HEK293 (cell line): ENCODE measurements around the gene RGS11.

Experiments
- EGR2 ChIP-seq: fragments of 450-650 bp; formaldehyde crosslinking; IDR thresholded peaks from 2 replicates; pipeline ENCODE4 v1.5.1; 2016; ENCODE audit warnings: low read depth, missing biosample characterization, missing genetic modification characterization
- KLF1 ChIP-seq: fragments of 450-650 bp; formaldehyde crosslinking; IDR thresholded peaks from 2 replicates; pipeline ENCODE4 v1.5.1; 2016; ENCODE audit warnings: missing biosample characterization, missing genetic modification characterization
- KLF8 ChIP-seq: fragments of 450-650 bp; formaldehyde crosslinking; IDR thresholded peaks from 2 replicates; pipeline ENCODE4 v1.5.1; 2016; ENCODE audit warnings: missing biosample characterization, missing genetic modification characterization
- PBX3 ChIP-seq: sonication (generic); formaldehyde crosslinking; IDR thresholded peaks from 2 replicates; pipeline ENCODE4 v1.8.1; 2022; ENCODE audit warnings: mild to moderate bottlenecking, moderate library complexity, missing genetic modification reagents
- PRDM1 ChIP-seq: fragments of 450-650 bp; formaldehyde crosslinking; IDR thresholded peaks from 2 replicates; pipeline ENCODE4; 2016; ENCODE audit warnings: missing biosample characterization, missing genetic modification characterization
- SALL2 ChIP-seq: fragments of 450-650 bp; formaldehyde crosslinking; IDR thresholded peaks from 2 replicates; pipeline ENCODE4 v1.5.0; 2017; ENCODE audit warnings: missing biosample characterization, mild to moderate bottlenecking, missing genetic modification characterization, borderline replicate concordance
- SCRT1 ChIP-seq: fragments of 450-650 bp; formaldehyde crosslinking; IDR thresholded peaks from 2 replicates; pipeline ENCODE4 v1.5.1; 2016; ENCODE audit warnings: missing biosample characterization, missing genetic modification characterization, borderline replicate concordance
- SCRT2 ChIP-seq: fragments of 450-650 bp; formaldehyde crosslinking; IDR thresholded peaks from 2 replicates; pipeline ENCODE4 v1.5.1; 2016; ENCODE audit warnings: missing biosample characterization, missing genetic modification characterization
- SP3 ChIP-seq: fragments of 450-650 bp; formaldehyde crosslinking; IDR thresholded peaks from 2 replicates; pipeline ENCODE4 v1.5.1; 2016; ENCODE audit warnings: missing biosample characterization, missing genetic modification characterization
- SP7 ChIP-seq: fragments of 450-650 bp; formaldehyde crosslinking; IDR thresholded peaks from 2 replicates; pipeline ENCODE4 v1.5.1; 2016; ENCODE audit warnings: missing biosample characterization, missing genetic modification characterization
- TRIM28 ChIP-seq: IDR thresholded peaks from 2 replicates; pipeline ENCODE4 v1.6.1; 2011; ENCODE audit warnings: low read length, control low read depth, borderline replicate concordance
- YY1 ChIP-seq: fragments of 450-650 bp; formaldehyde crosslinking; IDR thresholded peaks from 2 replicates; pipeline ENCODE4 v1.5.1; 2018; ENCODE audit warnings: missing biosample characterization, missing genetic modification characterization
- YY2 ChIP-seq: fragments of 450-650 bp; formaldehyde crosslinking; IDR thresholded peaks from 2 replicates; pipeline ENCODE4 v1.5.1; 2016; ENCODE audit warnings: missing biosample characterization, missing genetic modification characterization
- ZBTB20 ChIP-seq: fragments of 450-650 bp; formaldehyde crosslinking; IDR thresholded peaks from 2 replicates; pipeline ENCODE4 v1.5.1; 2016; ENCODE audit warnings: missing biosample characterization, missing genetic modification characterization
- ZBTB7A ChIP-seq: fragments of 450-650 bp; formaldehyde crosslinking; IDR thresholded peaks from 2 replicates; pipeline ENCODE4 v1.5.1; 2016; ENCODE audit warnings: low read depth, missing biosample characterization, missing genetic modification characterization
- ZNF140 ChIP-seq: fragments of 450-650 bp; formaldehyde crosslinking; IDR thresholded peaks from 2 replicates; pipeline ENCODE4 v1.5.1; 2016; ENCODE audit warnings: missing biosample characterization, missing genetic modification characterization
- ZNF16 ChIP-seq: fragments of 450-650 bp; formaldehyde crosslinking; IDR thresholded peaks from 2 replicates; pipeline ENCODE4 v1.5.1; 2016; ENCODE audit warnings: low read depth, missing biosample characterization, missing genetic modification characterization
- ZNF221 ChIP-seq: fragments of 450-650 bp; formaldehyde crosslinking; IDR thresholded peaks from 2 replicates; pipeline ENCODE4 v1.5.1; 2017; ENCODE audit warnings: missing biosample characterization, missing genetic modification characterization, borderline replicate concordance
- ZNF223 ChIP-seq: fragments of 450-650 bp; formaldehyde crosslinking; IDR thresholded peaks from 2 replicates; pipeline ENCODE4 v1.5.1; 2016; ENCODE audit warnings: missing biosample characterization, missing genetic modification characterization
- ZNF335 ChIP-seq: fragments of 450-650 bp; formaldehyde crosslinking; conservative IDR thresholded peaks from 2 replicates; pipeline ENCODE4 v1.5.1; 2016; ENCODE audit warnings: missing biosample characterization, missing genetic modification characterization
- ZNF341 ChIP-seq: fragments of 450-650 bp; formaldehyde crosslinking; IDR thresholded peaks from 2 replicates; pipeline ENCODE4; 2016; ENCODE audit warnings: low read depth, missing biosample characterization, missing genetic modification characterization
- ZNF510 ChIP-seq: fragments of 450-650 bp; formaldehyde crosslinking; IDR thresholded peaks from 2 replicates; pipeline ENCODE4 v1.5.1; 2018; ENCODE audit warnings: mild to moderate bottlenecking, missing genetic modification characterization, missing biosample characterization; ENCODE audit not compliant: insufficient replicate concordance
- ZNF660 ChIP-seq: fragments of 450-650 bp; IDR thresholded peaks from 2 replicates; pipeline ENCODE4 v1.5.1; 2018; ENCODE audit warnings: missing biosample characterization, mild to moderate bottlenecking, missing genetic modification characterization
- ZNF664 ChIP-seq: fragments of 450-650 bp; formaldehyde crosslinking; IDR thresholded peaks from 2 replicates; pipeline ENCODE4 v1.5.1; 2016; ENCODE audit warnings: missing biosample characterization, missing genetic modification characterization
- ZNF76 ChIP-seq: fragments of 450-650 bp; formaldehyde crosslinking; IDR thresholded peaks from 2 replicates; pipeline ENCODE4; 2016; ENCODE audit warnings: low read depth, missing biosample characterization, missing genetic modification characterization, borderline replicate concordance
- ZNF830 ChIP-seq: fragments of 450-650 bp; IDR thresholded peaks from 2 replicates; pipeline ENCODE4 v1.5.0; 2018; ENCODE audit warnings: missing biosample characterization, missing genetic modification characterization, low read depth, mild to moderate bottlenecking, moderate library complexity
- ZSCAN4 ChIP-seq: fragments of 450-650 bp; formaldehyde crosslinking; IDR thresholded peaks from 2 replicates; pipeline ENCODE4 v1.5.1; 2017; ENCODE audit warnings: missing biosample characterization, missing genetic modification characterization
- TF ChIP-seq, protein P1 (sequence below): fragments of 450-650 bp; formaldehyde crosslinking; IDR thresholded peaks from 2 replicates; pipeline ENCODE4 v1.5.1; 2016; ENCODE audit warnings: missing biosample characterization, missing genetic modification characterization, low read depth
- TF ChIP-seq, protein P2 (sequence below): fragments of 450-650 bp; formaldehyde crosslinking; IDR thresholded peaks from 2 replicates; pipeline ENCODE4; 2016; ENCODE audit warnings: missing biosample characterization, missing genetic modification characterization
- TF ChIP-seq, protein P3 (sequence below): fragments of 450-650 bp; IDR thresholded peaks from 2 replicates; pipeline ENCODE4 v1.5.1; 2018; ENCODE audit warnings: missing biosample characterization, mild to moderate bottlenecking, missing genetic modification characterization
- TF ChIP-seq, protein P4 (sequence below): fragments of 450-650 bp; formaldehyde crosslinking; IDR thresholded peaks from 2 replicates; pipeline ENCODE4 v1.5.1; 2016; ENCODE audit warnings: missing biosample characterization, missing genetic modification characterization

RGS11 gene

DNA sequence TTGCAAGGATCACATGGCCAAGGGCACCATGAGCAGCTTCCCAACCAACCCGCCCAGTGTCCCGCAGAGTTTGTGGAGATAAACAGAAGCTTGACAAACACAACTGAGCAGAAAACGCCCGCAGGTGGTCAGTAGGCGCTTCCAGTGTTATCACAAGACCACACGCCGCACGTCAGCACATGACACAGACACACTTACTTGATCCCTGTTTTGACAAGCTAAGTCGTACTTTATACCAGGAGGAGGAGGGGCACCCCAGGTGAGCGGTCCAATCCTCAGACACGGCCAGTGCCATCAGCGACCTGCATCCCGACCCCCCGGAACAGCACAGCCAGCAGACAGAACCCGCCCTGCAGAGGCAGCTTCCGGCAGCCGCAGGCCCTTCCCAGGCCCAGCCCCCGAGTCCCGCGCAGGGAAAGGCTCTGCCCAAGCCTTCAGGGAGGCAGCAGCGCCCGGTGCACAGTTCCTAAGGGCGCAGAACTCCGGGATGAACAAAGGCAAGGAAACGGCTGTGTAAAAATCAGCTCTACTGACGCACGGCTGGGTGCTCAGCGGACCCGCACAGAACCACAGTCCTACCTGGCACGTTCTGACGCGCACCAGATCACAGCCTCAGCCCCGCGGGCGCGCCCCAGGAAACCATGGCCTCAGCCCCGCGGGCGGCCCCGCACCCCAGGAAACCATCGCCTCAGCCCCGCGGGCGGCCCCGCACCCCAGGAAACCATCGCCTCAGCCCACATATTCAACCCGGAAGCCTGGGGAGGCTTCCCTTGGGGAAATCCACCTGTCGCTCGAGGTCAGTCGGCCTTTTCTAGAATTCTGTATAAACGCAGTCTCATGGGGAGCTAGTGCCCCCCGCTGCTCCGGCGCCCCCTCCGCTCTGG, 48.9 kb upstream of the RGS11 start (continued):
- TF ChIP-seq YY1 (tag by site-specific recombination): no peak
- TF ChIP-seq ZNF16: no peak
- TF ChIP-seq PBX3: no peak
- TF ChIP-seq, protein P1, sequence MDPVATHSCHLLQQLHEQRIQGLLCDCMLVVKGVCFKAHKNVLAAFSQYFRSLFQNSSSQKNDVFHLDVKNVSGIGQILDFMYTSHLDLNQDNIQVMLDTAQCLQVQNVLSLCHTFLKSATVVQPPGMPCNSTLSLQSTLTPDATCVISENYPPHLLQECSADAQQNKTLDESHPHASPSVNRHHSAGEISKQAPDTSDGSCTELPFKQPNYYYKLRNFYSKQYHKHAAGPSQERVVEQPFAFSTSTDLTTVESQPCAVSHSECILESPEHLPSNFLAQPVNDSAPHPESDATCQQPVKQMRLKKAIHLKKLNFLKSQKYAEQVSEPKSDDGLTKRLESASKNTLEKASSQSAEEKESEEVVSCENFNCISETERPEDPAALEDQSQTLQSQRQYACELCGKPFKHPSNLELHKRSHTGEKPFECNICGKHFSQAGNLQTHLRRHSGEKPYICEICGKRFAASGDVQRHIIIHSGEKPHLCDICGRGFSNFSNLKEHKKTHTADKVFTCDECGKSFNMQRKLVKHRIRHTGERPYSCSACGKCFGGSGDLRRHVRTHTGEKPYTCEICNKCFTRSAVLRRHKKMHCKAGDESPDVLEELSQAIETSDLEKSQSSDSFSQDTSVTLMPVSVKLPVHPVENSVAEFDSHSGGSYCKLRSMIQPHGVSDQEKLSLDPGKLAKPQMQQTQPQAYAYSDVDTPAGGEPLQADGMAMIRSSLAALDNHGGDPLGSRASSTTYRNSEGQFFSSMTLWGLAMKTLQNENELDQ (tag by site-specific recombination): no peak
- peak; percentile 66; the same call in 1 of the 2 replicates for TF ChIP-seq ZBTB20 (tag by site-specific recombination)
- no peak for TF ChIP-seq ZNF664 (tag by site-specific recombination)
- peak; percentile 42; the same call in 1 of the 2 replicates for TF ChIP-seq ZNF76 (tag by site-specific recombination)
- no peak for TF ChIP-seq PRDM1
- 0 out of 2 replicates have a peak, but pooled peaks have one; percentile 40 for TF ChIP-seq ZNF660
- peak; percentile 91 for TF ChIP-seq SP7 (tag by site-specific recombination)
- no peak for TF ChIP-seq ZNF221 (tag by site-specific recombination)
- peak; percentile 90 for TF ChIP-seq EGR2 (tag by site-specific recombination)
- TF ChIP-seq ZNF510 (tag by site-specific recombination): no peak
- no peak for TF ChIP-seq ZNF140 (tag by site-specific recombination)
- TF ChIP-seq, protein P2, sequence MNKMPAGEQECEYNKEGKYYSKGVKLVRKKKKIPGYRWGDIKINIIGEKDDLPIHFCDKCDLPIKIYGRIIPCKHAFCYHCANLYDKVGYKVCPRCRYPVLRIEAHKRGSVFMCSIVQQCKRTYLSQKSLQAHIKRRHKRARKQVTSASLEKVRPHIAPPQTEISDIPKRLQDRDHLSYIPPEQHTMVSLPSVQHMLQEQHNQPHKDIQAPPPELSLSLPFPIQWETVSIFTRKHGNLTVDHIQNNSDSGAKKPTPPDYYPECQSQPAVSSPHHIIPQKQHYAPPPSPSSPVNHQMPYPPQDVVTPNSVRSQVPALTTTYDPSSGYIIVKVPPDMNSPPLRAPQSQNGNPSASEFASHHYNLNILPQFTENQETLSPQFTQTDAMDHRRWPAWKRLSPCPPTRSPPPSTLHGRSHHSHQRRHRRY (tag by site-specific recombination): 0 out of 2 replicates have a peak, but pooled peaks have one; percentile 26
- no peak for TF ChIP-seq ZNF223 (tag by site-specific recombination)
- no peak for TF ChIP-seq ZNF830 (tag by site-specific recombination)
- TF ChIP-seq TRIM28: peak; percentile 38; the same call in 1 of the 2 replicates
- no peak for TF ChIP-seq YY2
- no peak for TF ChIP-seq SALL2 (tag by site-specific recombination)
- peak; percentile 99 for TF ChIP-seq ZNF341 (tag by site-specific recombination)
- TF ChIP-seq, protein P3, sequence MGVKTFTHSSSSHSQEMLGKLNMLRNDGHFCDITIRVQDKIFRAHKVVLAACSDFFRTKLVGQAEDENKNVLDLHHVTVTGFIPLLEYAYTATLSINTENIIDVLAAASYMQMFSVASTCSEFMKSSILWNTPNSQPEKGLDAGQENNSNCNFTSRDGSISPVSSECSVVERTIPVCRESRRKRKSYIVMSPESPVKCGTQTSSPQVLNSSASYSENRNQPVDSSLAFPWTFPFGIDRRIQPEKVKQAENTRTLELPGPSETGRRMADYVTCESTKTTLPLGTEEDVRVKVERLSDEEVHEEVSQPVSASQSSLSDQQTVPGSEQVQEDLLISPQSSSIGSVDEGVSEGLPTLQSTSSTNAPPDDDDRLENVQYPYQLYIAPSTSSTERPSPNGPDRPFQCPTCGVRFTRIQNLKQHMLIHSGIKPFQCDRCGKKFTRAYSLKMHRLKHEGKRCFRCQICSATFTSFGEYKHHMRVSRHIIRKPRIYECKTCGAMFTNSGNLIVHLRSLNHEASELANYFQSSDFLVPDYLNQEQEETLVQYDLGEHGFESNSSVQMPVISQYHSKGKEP (tag by site-specific recombination): 0 out of 2 replicates have a peak, but pooled peaks have one; percentile 52
- TF ChIP-seq, protein P4, sequence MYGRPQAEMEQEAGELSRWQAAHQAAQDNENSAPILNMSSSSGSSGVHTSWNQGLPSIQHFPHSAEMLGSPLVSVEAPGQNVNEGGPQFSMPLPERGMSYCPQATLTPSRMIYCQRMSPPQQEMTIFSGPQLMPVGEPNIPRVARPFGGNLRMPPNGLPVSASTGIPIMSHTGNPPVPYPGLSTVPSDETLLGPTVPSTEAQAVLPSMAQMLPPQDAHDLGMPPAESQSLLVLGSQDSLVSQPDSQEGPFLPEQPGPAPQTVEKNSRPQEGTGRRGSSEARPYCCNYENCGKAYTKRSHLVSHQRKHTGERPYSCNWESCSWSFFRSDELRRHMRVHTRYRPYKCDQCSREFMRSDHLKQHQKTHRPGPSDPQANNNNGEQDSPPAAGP (tag by site-specific recombination): peak; percentile 100
- TF ChIP-seq KLF1 (tag by site-specific recombination): peak; percentile 98
- peak; percentile 56 for TF ChIP-seq ZSCAN4 (tag by site-specific recombination)
- 0 out of 2 replicates have a peak, but pooled peaks have one; percentile 40 for TF ChIP-seq ZBTB7A (tag by site-specific recombination)
- TF ChIP-seq SP3 (tag by site-specific recombination): peak; percentile 44
- TF ChIP-seq SCRT2 (tag by site-specific recombination): peak; percentile 96
- TF ChIP-seq KLF8 (tag by site-specific recombination): peak; percentile 69
- peak; percentile 87 for TF ChIP-seq ZNF335 (tag by site-specific recombination)
- TF ChIP-seq SCRT1 (tag by site-specific recombination): peak; percentile 76
